Thymus (tissue), 11 donors: ENCODE results near the gene MAD1L1. TPM values are rescaled to one million over a fixed set of nuclear protein-coding genes. Genes with fewer than 3 reads are reported as not detected.

Experiments used
- DNase-seq, 9 donors: peaks; one replicate each; pipeline ENCODE4 v3.0.0-alpha.2; 2013; ENCODE audit warnings: low spot score in 9 of 9, low read depth in 6 of 9, missing footprints in 1 of 9
- H3K27ac ChIP-seq, 2 donors: one replicate each; pipeline ENCODE4 v1.5.1; 2013; ENCODE audit warnings: control low read depth in 1 of 2, low read depth in 1 of 2, low read length in 1 of 2, mild to moderate bottlenecking in 1 of 2, moderate library complexity in 1 of 2
- H3K27me3 ChIP-seq, 2 donors: one replicate each; pipeline ENCODE4 v1.5.1; 2013; ENCODE audit warnings: low read length in 1 of 2; ENCODE audit not compliant: control insufficient read depth in 2 of 2, insufficient read depth in 1 of 2
- H3K36me3 ChIP-seq, 2 donors: one replicate each; pipeline ENCODE4 v1.5.1; 2013; ENCODE audit warnings: low read length in 1 of 2, mild to moderate bottlenecking in 1 of 2, moderate library complexity in 1 of 2; ENCODE audit not compliant: control insufficient read depth in 2 of 2, insufficient read depth in 2 of 2
- H3K4me1 ChIP-seq, 2 donors: one replicate each; pipeline ENCODE4 v1.5.1; 2013; ENCODE audit warnings: low read length in 2 of 2; ENCODE audit not compliant: control insufficient read depth in 2 of 2, insufficient read depth in 2 of 2
- H3K4me3 ChIP-seq, 2 donors: one replicate each; pipeline ENCODE4 v1.5.1; 2013; ENCODE audit warnings: low read length in 2 of 2, control low read depth in 1 of 2, mild to moderate bottlenecking in 1 of 2
- H3K9me3 ChIP-seq, 2 donors: one replicate each; pipeline ENCODE4 v1.5.1; 2013; ENCODE audit warnings: low read length in 1 of 2, mild to moderate bottlenecking in 1 of 2; ENCODE audit not compliant: control insufficient read depth in 2 of 2, insufficient read depth in 1 of 2
- WGBS: extraction: QIAGEN DNeasy Blood & Tissue Kit; methylation state at CpG from one replicate; pipeline ENCODE4 v1.1.7; 2013; 5-methylcytosine and 5-hydroxymethylcytosine counted together
- polyA plus RNA-seq: library from polyadenylated mRNA; stranded (reverse); fragments of 200-250 nt; gene quantifications from one replicate; pipeline ENCODE4 v1.2.3, GENCODE V29; 2013
- total RNA-seq: library from RNA; stranded (reverse); fragments of 120-200 nt; gene quantifications from one replicate; pipeline ENCODE4 v1.2.4, GENCODE V29; 2013
- donor health status: healthy.

MAD1L1 gene
- total and polyA plus RNA-seq, 2 donors = 93.3 to 103 TPM

GRCh38 chr7:2104716-2105115 lies 128.0 kb downstream of the MAD1L1 start:
- no peaks in the 10 kb centered on the region for H3K27me3 ChIP-seq
- WGBS = 95% methylated on average over 14 of the region's 14 CpGs
- H3K36me3 ChIP-seq = peaks cover 6 to 13% of the 10 kb centered on the region in 2 donors
- no peak overlapping the region for H3K27ac ChIP-seq
- no peak for DNase-seq
- H3K4me3 ChIP-seq = no peak overlapping the region
- H3K9me3 ChIP-seq = peaks cover 0 to 5% of the 10 kb centered on the region in 2 donors
- peaks cover 23 to 75% of the 10 kb centered on the region in 2 donors for H3K4me1 ChIP-seq

- Histone ChIP-seq H3K36me3 (peaks cover 6 to 13% of the 10 kb centered on the region in 2 donors), H3K27me3 (no peaks in the 10 kb centered on the region), H3K4me1 (peaks cover 27 to 77% of the 10 kb centered on the region in 2 donors), H3K4me3 (no peak overlapping the region), H3K27ac (peak overlapping the region; percentile 12 to 33), H3K9me3 (peaks cover 0 to 5% of the 10 kb centered on the region in 2 donors)
- WGBS = 53% methylated on average over 27 of the region's 27 CpGs
- peak in 3 of 9 donors; percentile 66 to 82 (median 76) for DNase-seq
Observed at GRCh38 chr7:2104107-2104710, 128.5 kb downstream of the MAD1L1 start.

- Histone ChIP-seq H3K9me3 (peaks cover 0 to 5% of the 10 kb centered on the region in 2 donors), H3K27me3 (no peaks in the 10 kb centered on the region), H3K36me3 (peaks cover 6 to 13% of the 10 kb centered on the region in 2 donors), H3K4me1 (peaks cover 36 to 78% of the 10 kb centered on the region in 2 donors), H3K27ac (no peak overlapping the region), H3K4me3 (no peak overlapping the region)
- WGBS = 98% methylated on average over 39 of the region's 39 CpGs
- no peak for DNase-seq
Observed at GRCh38 chr7:2103071-2103898, 129.5 kb downstream of the MAD1L1 start.

GRCh38 chr7:2102375-2102723 lies 130.4 kb downstream of the MAD1L1 start:
- Histone ChIP-seq H3K4me1 (peaks cover 40 to 82% of the 10 kb centered on the region in 2 donors), H3K27me3 (no peaks in the 10 kb centered on the region), H3K27ac (no peak overlapping the region), H3K4me3 (no peak overlapping the region), H3K9me3 (peaks cover 0 to 5% of the 10 kb centered on the region in 2 donors), H3K36me3 (peaks cover 6 to 13% of the 10 kb centered on the region in 2 donors)
- DNase-seq = no peak
- 97% methylated on average over 7 of the region's 7 CpGs for WGBS

- WGBS = 98% methylated on average over 19 of the region's 19 CpGs
Observed at GRCh38 chr7:2101630-2102374, 130.9 kb downstream of the MAD1L1 start.

GRCh38 chr7:2100278-2101208 lies 132.2 kb downstream of the MAD1L1 start:
- H3K4me1 ChIP-seq = peaks cover 40 to 80% of the 10 kb centered on the region in 2 donors
- WGBS = 63% methylated on average over 31 of the region's 31 CpGs

More at GRCh38 chr7:2101630-2102374, 130.9 kb downstream of the MAD1L1 start:
- Histone ChIP-seq H3K4me1 (peaks cover 40 to 82% of the 10 kb centered on the region in 2 donors), H3K4me3 (no peak overlapping the region), H3K27me3 (no peaks in the 10 kb centered on the region), H3K27ac (no peak overlapping the region), H3K9me3 (peaks cover 0 to 5% of the 10 kb centered on the region in 2 donors), H3K36me3 (peaks cover 6 to 8% of the 10 kb centered on the region in 2 donors)
- no peak for DNase-seq

GRCh38 chr7:2099048-2099957 lies 133.4 kb downstream of the MAD1L1 start:
- Histone ChIP-seq H3K4me3 (no peak overlapping the region), H3K9me3 (peaks cover 1 to 8% of the 10 kb centered on the region in 2 donors), H3K27ac (peak overlapping the region; percentile 71 to 86), H3K4me1 (peaks cover 39 to 69% of the 10 kb centered on the region in 2 donors), H3K36me3 (peaks cover 6 to 9% of the 10 kb centered on the region in 2 donors), H3K27me3 (no peaks in the 10 kb centered on the region)
- 34% methylated on average over 29 of the region's 29 CpGs for WGBS
- peak in 3 of 9 donors; percentile 43 to 74 (median 48) for DNase-seq

More at GRCh38 chr7:2100278-2101208, 132.2 kb downstream of the MAD1L1 start:
- peaks cover 6% of the 10 kb centered on the region in 2 donors for H3K36me3 ChIP-seq
- peaks cover 1 to 5% of the 10 kb centered on the region in 2 donors for H3K9me3 ChIP-seq
- no peaks in the 10 kb centered on the region for H3K27me3 ChIP-seq
- no peak overlapping the region for H3K4me3 ChIP-seq
- peak overlapping the region; percentile 64 to 86 for H3K27ac ChIP-seq
- peak in 7 of 9 donors; percentile 63 to 90 (median 76) for DNase-seq
